CD8-positive, alpha-beta memory T cell (primary cell): ENCODE measurements around the gene BEND7. TPM values are rescaled to one million over a fixed set of nuclear protein-coding genes. Genes with fewer than 3 reads are reported as not detected.

Experiments used
- CTCF ChIA-PET: fragments of 350-600 bp; sonication (Branson Sonifier 250); formaldehyde crosslinking; loops from one replicate; lab custom pipeline; 2021; ENCODE audit warnings: antibody characterized with exemption; lab: Charles Lee
- POLR2A ChIA-PET: fragments of 350-600 bp; sonication (Branson Sonifier 250); formaldehyde crosslinking; loops from one replicate; lab custom pipeline; 2021; ENCODE audit warnings: antibody characterized with exemption; lab: Charles Lee
- DNase-seq, 5 donors: peaks; one replicate each; pipeline versions ENCODE4 v3.0.0 to v3.0.0-alpha.2; 2020 to 2022; ENCODE audit warnings: mixed read lengths in 1 of 5
- H3K27ac ChIP-seq: one replicate; pipeline ENCODE4 v1.7.0; 2013; ENCODE audit warnings: low read depth, mild to moderate bottlenecking, low read length, moderate library complexity
- H3K27me3 ChIP-seq: 2 replicates; pipeline ENCODE4 v1.7.0; 2013; ENCODE audit warnings: low read length, mild to moderate bottlenecking; ENCODE audit not compliant: insufficient read depth, poor library complexity, severe bottlenecking
- H3K36me3 ChIP-seq: 2 replicates; pipeline ENCODE4 v1.7.0; 2013; ENCODE audit warnings: mild to moderate bottlenecking, low read length, moderate library complexity; ENCODE audit not compliant: insufficient read depth
- H3K4me1 ChIP-seq: 2 replicates; pipeline ENCODE4 v1.7.0; 2013; ENCODE audit warnings: mild to moderate bottlenecking, low read length, moderate library complexity; ENCODE audit not compliant: insufficient read depth
- H3K4me3 ChIP-seq: 2 replicates; pipeline ENCODE4 v1.7.0; 2013; ENCODE audit warnings: mild to moderate bottlenecking, low read length
- H3K9me3 ChIP-seq: 2 replicates; pipeline ENCODE4 v1.7.0; 2013; ENCODE audit warnings: mild to moderate bottlenecking, low read length
- H3K27ac Mint-ChIP-seq, 8 donors: one replicate each; pipeline ENCODE4 v1.8.0; 2020 to 2021; ENCODE audit warnings: mixed read lengths in 8 of 8, mild to moderate bottlenecking in 6 of 8, inconsistent platforms in 3 of 8, moderate library complexity in 3 of 8
- H3K27me3 Mint-ChIP-seq, 2 donors: one replicate each; pipeline ENCODE4 v1.8.0; 2020 to 2021; ENCODE audit warnings: mixed read lengths in 2 of 2, mild to moderate bottlenecking in 1 of 2, moderate library complexity in 1 of 2
- H3K36me3 Mint-ChIP-seq, 3 donors: one replicate each; pipeline ENCODE4 v1.8.0; 2020 to 2021; ENCODE audit warnings: mixed read lengths in 3 of 3, inconsistent platforms in 1 of 3, mild to moderate bottlenecking in 1 of 3
- H3K4me1 Mint-ChIP-seq, 3 donors: one replicate each; pipeline ENCODE4 v1.8.0; 2020 to 2021; ENCODE audit warnings: mixed read lengths in 3 of 3, inconsistent platforms in 1 of 3, mild to moderate bottlenecking in 1 of 3
- H3K4me3 Mint-ChIP-seq, 7 donors: one replicate each; pipeline ENCODE4 v1.8.0; 2020 to 2021; ENCODE audit warnings: mixed read lengths in 7 of 7, mild to moderate bottlenecking in 6 of 7, moderate library complexity in 4 of 7, inconsistent platforms in 2 of 7
- H3K9me3 Mint-ChIP-seq, 5 donors: one replicate each; pipeline ENCODE4 v1.8.0; 2020 to 2022; ENCODE audit warnings: mixed read lengths in 5 of 5, mild to moderate bottlenecking in 3 of 5, moderate library complexity in 2 of 5, inconsistent platforms in 1 of 5
- polyA plus RNA-seq: library from polyadenylated mRNA; unstranded; fragments of 300-500 nt; fragmentation: Illumina TruSeq; gene quantifications from one replicate; pipeline ENCODE4 v1.2.3, GENCODE V29; 2021
- total RNA-seq, 2 experiments: library from RNA; stranded (reverse); gene quantifications; one replicate each; pipeline ENCODE4 v1.2.3, GENCODE V29; 2021

The BEND7 gene, protein sequence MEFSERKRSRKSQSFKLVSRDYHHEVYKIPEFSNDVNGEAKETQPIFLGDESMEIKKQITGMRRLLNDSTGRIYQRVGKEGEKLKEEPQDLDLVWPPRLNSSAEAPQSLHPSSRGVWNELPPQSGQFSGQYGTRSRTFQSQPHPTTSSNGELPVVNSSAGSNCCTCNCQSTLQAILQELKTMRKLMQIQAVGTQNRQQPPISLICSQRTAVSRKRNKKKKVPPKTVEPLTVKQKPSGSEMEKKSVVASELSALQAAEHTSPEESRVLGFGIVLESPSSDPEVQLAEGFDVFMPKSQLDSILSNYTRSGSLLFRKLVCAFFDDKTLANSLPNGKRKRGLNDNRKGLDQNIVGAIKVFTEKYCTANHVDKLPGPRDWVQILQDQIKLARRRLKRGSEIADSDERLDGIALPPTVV
- total RNA-seq (not detected), polyA plus RNA-seq (not detected)

DNA sequence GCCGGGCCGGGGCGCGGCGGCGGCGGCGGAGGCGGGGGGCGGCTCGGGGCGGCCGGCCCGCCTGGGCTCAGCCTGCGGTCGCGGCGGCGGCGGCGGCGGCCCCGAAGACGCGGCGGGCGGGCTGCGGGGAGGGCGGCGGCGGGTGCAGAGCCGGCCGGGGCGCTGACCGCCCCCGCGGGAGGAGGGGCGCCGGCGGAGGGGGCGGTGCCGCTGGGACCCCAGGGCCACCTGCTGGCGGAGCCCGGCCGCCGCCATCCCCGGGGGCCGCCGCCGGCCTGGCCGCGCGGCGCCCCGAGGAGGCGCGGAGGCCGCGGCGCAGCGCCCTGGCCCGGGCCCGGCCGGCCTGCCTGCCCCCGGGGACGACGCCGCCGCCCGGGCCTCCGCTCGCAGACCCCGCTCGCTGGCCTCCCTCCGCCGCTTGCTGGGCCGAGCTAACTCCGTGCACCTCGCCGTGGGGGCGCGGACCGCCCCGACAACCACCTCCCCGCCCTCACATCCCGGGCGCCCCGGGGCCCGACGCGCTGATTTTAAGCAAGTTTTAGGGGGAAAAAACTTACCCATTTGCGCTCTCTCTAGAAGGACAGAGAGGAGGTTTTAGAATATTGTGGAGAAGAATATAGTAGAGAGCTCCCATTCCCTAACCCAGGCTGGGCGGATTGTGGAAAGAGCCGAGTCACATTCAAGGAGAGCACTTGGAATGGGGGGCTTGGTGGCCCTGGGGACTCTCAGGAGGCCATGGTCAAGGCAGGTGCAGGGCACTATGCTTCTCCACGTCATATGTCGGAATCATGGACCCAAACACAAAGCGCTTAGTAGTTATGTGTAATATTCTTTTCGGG is at the start of gene BEND7:
Gene BEND7 (minus strand): TSS at position 140 of the 839 bp plus-strand sequence. CDS start 481 bp downstream, outside the sequence.
- CTCF ChIA-PET, result no interaction called here
- H3K27me3 ChIP-seq, result peaks cover 21% of the 10 kb centered on the region
- no peak within 1 kb of the TSS for H3K27ac ChIP-seq

DNA sequence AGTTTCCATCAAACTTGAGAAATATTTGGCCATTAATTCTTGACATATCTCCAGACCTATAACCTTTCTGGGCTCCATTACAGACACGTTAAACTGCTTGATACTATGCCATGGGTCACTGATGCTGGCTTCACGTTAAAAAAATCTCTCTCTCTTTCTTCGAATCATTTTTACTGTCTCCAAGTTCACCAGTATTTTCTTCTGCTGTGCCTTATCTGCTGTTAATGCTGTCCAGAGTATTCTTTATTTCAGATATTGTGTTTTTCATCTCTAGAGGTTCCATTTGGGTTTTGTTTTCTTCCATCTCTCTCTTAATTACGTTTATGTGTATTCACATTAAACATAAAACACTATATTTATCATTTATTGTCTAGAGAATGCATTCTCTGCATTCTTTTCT is 45.1 kb upstream of the BEND7 start:
- no peak overlapping the region for H3K4me3 Mint-ChIP-seq
- peaks cover 0 to 4% (median 0%) of the 10 kb centered on the region in 3 donors for H3K4me1 Mint-ChIP-seq
- H3K9me3 ChIP-seq, result no peaks in the 10 kb centered on the region
- no peaks in the 10 kb centered on the region for H3K4me1 ChIP-seq
- no peak for DNase-seq
- peaks cover 5 to 12% (median 8%) of the 10 kb centered on the region in 5 donors for H3K9me3 Mint-ChIP-seq
- H3K27ac Mint-ChIP-seq, result no peak overlapping the region
- H3K36me3 ChIP-seq, result no peaks in the 10 kb centered on the region
- no peak overlapping the region for H3K27ac ChIP-seq
- peaks cover 18 to 45% of the 10 kb centered on the region in 2 donors for H3K27me3 Mint-ChIP-seq
- H3K4me3 ChIP-seq, result no peak overlapping the region
- CTCF ChIA-PET, result no interaction called here
- no peaks in the 10 kb centered on the region for H3K27me3 ChIP-seq
- POLR2A ChIA-PET, result no interaction called here
- H3K36me3 Mint-ChIP-seq, result no peaks in the 10 kb centered on the region

More for the DNA sequence above, at the start of gene BEND7:
- peaks cover 5% of the 10 kb centered on the region for H3K4me1 ChIP-seq
- no peaks in the 10 kb centered on the region for H3K36me3 Mint-ChIP-seq
- no peak within 1 kb of the TSS for H3K4me3 ChIP-seq
- H3K9me3 Mint-ChIP-seq, result no peaks in the 10 kb centered on the region
- H3K36me3 ChIP-seq, result no peaks in the 10 kb centered on the region
- H3K27ac Mint-ChIP-seq, result peak within 1 kb of the TSS in 1 of 8 donors; percentile 29
- H3K9me3 ChIP-seq, result no peaks in the 10 kb centered on the region
- no peak for DNase-seq
- H3K4me1 Mint-ChIP-seq, result peaks cover 6 to 11% (median 8%) of the 10 kb centered on the region in 3 donors
- POLR2A ChIA-PET, result no interaction called here
- H3K27me3 Mint-ChIP-seq, result peaks cover 35 to 77% of the 10 kb centered on the region in 2 donors
- H3K4me3 Mint-ChIP-seq, result peak within 1 kb of the TSS; percentile 54 to 89 (median 69)

DNA sequence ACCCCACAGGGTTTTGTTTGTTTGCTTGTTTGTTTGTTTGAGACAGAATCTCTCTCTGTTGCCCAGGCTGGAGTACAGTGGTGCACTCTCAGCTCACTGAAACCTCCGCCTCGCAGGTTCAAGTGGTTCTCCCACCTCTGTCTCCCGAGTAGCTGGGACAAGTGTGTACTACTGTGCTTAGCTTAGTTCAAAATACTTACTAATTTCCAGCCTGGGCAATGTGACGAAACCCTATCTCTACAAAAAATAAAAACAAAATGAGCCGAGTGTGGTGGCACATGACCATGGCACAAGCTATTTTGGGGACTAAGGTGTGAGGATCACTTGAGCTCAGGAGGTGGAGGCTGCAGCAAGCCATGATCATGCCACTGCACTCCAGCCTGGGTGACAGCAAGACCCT is 42.7 kb upstream of the BEND7 start:
- Histone ChIP-seq H3K4me3 (no peak overlapping the region), H3K36me3 (no peaks in the 10 kb centered on the region), H3K4me1 (no peaks in the 10 kb centered on the region), H3K27ac (no peak overlapping the region), H3K27me3 (no peaks in the 10 kb centered on the region), H3K9me3 (no peaks in the 10 kb centered on the region)
- Mint-ChIP-seq H3K27me3 (peaks cover 18 to 43% of the 10 kb centered on the region in 2 donors), H3K27ac (no peak overlapping the region), H3K4me1 (peaks cover 0 to 4% (median 0%) of the 10 kb centered on the region in 3 donors), H3K9me3 (peaks cover 5 to 12% (median 10%) of the 10 kb centered on the region in 5 donors), H3K36me3 (no peaks in the 10 kb centered on the region), H3K4me3 (no peak overlapping the region)
- DNase-seq, result no peak
- ChIA-PET POLR2A (no interaction called here), CTCF (no interaction called here)

DNA sequence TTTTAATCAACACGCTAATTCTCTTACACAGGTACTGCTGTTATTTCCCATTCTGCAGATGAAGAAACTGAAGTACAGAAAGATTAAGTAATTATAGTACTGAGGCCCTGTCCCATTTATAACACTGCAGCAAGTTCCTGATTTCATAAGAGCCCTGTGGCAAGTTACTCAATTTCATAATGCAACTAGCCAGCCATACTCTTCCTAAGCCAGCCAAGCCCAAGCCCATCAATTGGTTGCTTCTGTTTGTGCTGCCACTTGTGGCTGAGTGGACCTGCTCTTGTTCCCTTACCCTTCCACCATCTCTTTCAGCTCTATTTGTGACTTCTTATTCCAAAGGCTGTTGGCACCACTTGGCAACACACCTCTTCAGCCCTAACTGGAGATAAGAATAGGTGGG is 38.2 kb upstream of the BEND7 start:
- no peaks in the 10 kb centered on the region for H3K27me3 ChIP-seq
- H3K27ac Mint-ChIP-seq, result no peak overlapping the region
- no peaks in the 10 kb centered on the region for H3K4me1 Mint-ChIP-seq
- no peak overlapping the region for H3K27ac ChIP-seq
- ChIA-PET POLR2A (no interaction called here), CTCF (no interaction called here)
- H3K9me3 Mint-ChIP-seq, result peaks cover 0 to 2% (median 0%) of the 10 kb centered on the region in 5 donors
- H3K36me3 ChIP-seq, result no peaks in the 10 kb centered on the region
- H3K36me3 Mint-ChIP-seq, result no peaks in the 10 kb centered on the region
- no peaks in the 10 kb centered on the region for H3K9me3 ChIP-seq
- H3K4me3 Mint-ChIP-seq, result no peak overlapping the region
- H3K4me3 ChIP-seq, result no peak overlapping the region
- DNase-seq, result no peak
- peaks cover 13 to 49% of the 10 kb centered on the region in 2 donors for H3K27me3 Mint-ChIP-seq
- no peaks in the 10 kb centered on the region for H3K4me1 ChIP-seq

DNA sequence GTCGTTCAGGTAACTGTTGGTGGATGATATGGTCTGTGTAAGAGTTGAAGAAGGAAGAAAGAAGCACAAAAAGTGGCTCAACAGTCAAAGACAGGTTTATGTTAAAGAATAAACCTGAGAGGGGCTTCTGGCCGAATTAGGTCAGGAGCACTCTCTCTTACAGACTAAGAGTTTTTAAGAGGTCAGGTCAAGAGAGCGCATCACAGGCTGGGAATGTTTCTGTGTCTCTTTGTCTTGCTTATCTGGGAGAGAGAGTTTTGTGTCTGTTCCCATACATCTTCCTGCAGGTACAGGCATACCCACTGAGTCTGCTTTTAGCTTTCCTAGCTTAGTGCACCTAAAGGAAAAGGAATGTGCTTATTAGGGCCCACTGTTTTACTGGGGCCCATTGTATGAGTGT is 35.8 kb upstream of the BEND7 start:
- H3K4me3 Mint-ChIP-seq, result no peak overlapping the region
- Histone ChIP-seq H3K27me3 (no peaks in the 10 kb centered on the region), H3K4me1 (no peaks in the 10 kb centered on the region), H3K9me3 (no peaks in the 10 kb centered on the region), H3K36me3 (no peaks in the 10 kb centered on the region), H3K4me3 (no peak overlapping the region), H3K27ac (no peak overlapping the region)
- H3K36me3 Mint-ChIP-seq, result no peaks in the 10 kb centered on the region
- H3K9me3 Mint-ChIP-seq, result peaks cover 0 to 2% (median 0%) of the 10 kb centered on the region in 5 donors
- ChIA-PET POLR2A (no interaction called here), CTCF (no interaction called here)
- DNase-seq, result no peak
- peaks cover 12 to 50% of the 10 kb centered on the region in 2 donors for H3K27me3 Mint-ChIP-seq
- no peak overlapping the region for H3K27ac Mint-ChIP-seq
- no peaks in the 10 kb centered on the region for H3K4me1 Mint-ChIP-seq

DNA sequence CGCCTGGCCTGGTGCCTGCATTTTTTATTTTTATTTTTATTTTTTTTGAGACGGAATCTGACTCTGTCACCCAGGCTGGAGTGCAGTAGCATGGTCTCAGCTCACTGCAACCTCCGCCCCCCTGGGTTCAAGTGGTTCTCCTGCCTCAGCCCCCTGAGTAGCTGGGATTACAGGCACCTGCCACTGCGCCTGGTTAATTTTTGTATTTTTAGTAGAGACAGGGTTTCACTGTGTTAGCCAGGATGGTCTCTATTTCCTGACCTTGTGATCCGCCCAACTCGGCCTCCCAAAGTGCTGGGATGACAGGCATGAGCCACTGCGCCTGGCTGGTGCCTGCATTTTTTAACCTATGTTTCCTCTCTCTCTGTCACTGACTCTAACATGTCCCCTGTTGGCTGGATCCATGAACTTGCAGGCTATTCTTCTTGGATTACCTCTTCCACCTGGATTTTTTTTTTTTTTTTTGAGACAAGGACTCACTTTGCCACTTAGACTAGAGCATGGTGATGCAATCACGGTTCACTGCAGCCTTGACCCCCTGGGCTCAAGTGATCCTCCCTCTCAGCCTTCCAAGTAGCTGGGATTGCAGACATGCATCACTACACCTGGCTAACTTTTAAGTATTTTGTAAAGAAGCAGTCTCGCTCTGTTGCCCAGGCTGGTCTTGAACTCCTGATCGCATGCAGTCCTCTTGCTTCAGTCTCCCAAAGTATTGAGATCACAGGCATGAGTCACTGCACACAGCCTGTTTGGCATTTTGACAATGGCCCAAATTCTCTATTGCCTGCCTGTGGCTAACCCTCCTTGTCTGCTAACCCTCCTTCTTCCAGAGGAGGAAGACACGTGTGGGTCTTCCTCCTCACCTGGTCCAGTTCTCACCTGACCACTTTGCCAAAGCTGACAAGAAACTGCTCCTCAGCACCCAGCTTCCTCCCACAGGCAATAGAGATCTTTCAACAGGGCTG is 34.9 kb upstream of the BEND7 start:
- Histone ChIP-seq H3K27ac (no peak overlapping the region), H3K36me3 (no peaks in the 10 kb centered on the region), H3K27me3 (no peaks in the 10 kb centered on the region), H3K4me1 (no peaks in the 10 kb centered on the region), H3K4me3 (no peak overlapping the region), H3K9me3 (no peaks in the 10 kb centered on the region)
- peaks cover 10 to 45% of the 10 kb centered on the region in 2 donors for H3K27me3 Mint-ChIP-seq
- ChIA-PET CTCF (no interaction called here), POLR2A (no interaction called here)
- no peaks in the 10 kb centered on the region for H3K36me3 Mint-ChIP-seq
- no peak overlapping the region for H3K4me3 Mint-ChIP-seq
- H3K9me3 Mint-ChIP-seq, result peaks cover 0 to 1% (median 0%) of the 10 kb centered on the region in 5 donors
- H3K4me1 Mint-ChIP-seq, result no peaks in the 10 kb centered on the region
- no peak for DNase-seq
- no peak overlapping the region for H3K27ac Mint-ChIP-seq

DNA sequence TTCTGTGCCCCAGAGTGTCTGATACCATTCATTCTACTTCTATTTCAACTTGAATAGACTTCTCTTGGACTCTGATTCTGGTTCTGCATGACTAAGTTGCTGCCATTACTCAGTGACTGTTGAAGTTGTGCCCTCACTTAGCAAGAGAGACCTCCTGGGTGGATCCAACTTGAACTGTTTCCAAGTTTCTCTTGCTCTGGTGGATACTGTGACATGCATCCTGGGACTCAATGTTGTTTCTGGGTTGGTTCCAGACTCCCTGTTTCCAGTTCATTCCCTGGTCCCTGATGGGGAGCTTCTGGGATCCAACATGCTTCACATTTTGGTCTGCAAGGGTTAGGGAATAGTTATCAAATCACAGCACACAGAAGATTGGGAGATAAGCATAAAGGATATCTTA is 31.8 kb upstream of the BEND7 start:
- ChIA-PET POLR2A (no interaction called here), CTCF (no interaction called here)
- Mint-ChIP-seq H3K4me1 (no peaks in the 10 kb centered on the region), H3K36me3 (no peaks in the 10 kb centered on the region), H3K4me3 (no peak overlapping the region), H3K27ac (no peak overlapping the region), H3K27me3 (peaks cover 10 to 27% of the 10 kb centered on the region in 2 donors), H3K9me3 (peaks cover 0 to 1% (median 0%) of the 10 kb centered on the region in 5 donors)
- H3K4me1 ChIP-seq, result no peaks in the 10 kb centered on the region
- no peak overlapping the region for H3K4me3 ChIP-seq
- no peak overlapping the region for H3K27ac ChIP-seq
- H3K9me3 ChIP-seq, result no peaks in the 10 kb centered on the region
- no peaks in the 10 kb centered on the region for H3K36me3 ChIP-seq
- H3K27me3 ChIP-seq, result no peaks in the 10 kb centered on the region
- no peak for DNase-seq
